HCT116 (cell line): ENCODE measurements around the gene GEMIN7. TPM values are rescaled to one million over a fixed set of nuclear protein-coding genes. Genes with fewer than 3 reads are reported as not detected.

Experiments
- ATAC-seq: fragments of 200-7000 bp; cut with Tn5 transposase; 2 replicates; pipeline ENCODE4 v1.9.1; 2020; ENCODE audit warnings: mild to moderate bottlenecking, moderate library complexity
- BruUV-seq: library from RNA; stranded (reverse); fragments of 400-500 nt; replicated peaks from 2 replicates; lab custom pipeline; 2021; lab: Mats Ljungman, UMichigan
- CTCF ChIA-PET: fragments of 300-600 bp; sonication (Branson Sonifier 250); formaldehyde crosslinking; loops from one replicate; lab custom pipeline; 2021; ENCODE audit warnings: antibody characterized with exemption; lab: Charles Lee
- POLR2A ChIA-PET: fragments of 300-600, 350-600 bp; sonication (Branson Sonifier 250); formaldehyde crosslinking; loops from one replicate; lab custom pipeline; 2021; ENCODE audit warnings: antibody characterized with exemption; lab: Charles Lee
- RAD21 ChIA-PET, 2 experiments: fragments of 300-600 bp; sonication (Branson Sonifier 250); formaldehyde crosslinking; loops; one replicate each; lab custom pipeline; 2023; ENCODE audit warnings: low total read pairs in 2 of 2; ENCODE audit not compliant: uncharacterized antibody in 2 of 2, unreplicated experiment in 2 of 2, low non-redundant PET in 1 of 2; lab: Charles Lee
- DNase-seq: peaks from one replicate; pipeline ENCODE4 v3.0.0-alpha.2; 2010; ENCODE audit warnings: low read depth, low spot score
- H2AFZ ChIP-seq: fragments of 200-600 bp; shearing (Covaris generic), sonication (generic); 2 replicates; pipeline ENCODE4 v1.6.1; 2017; ENCODE audit warnings: low read depth, mixed run types, mixed read lengths, antibody characterized with exemption, low read length; ENCODE audit not compliant: poor library complexity, severe bottlenecking
- H3K27ac ChIP-seq: 2 replicates; pipeline ENCODE4 v1.5.1; 2012; ENCODE audit warnings: low read depth, low read length
- H3K27me3 ChIP-seq: fragments of 200-600 bp; sonication (generic); 2 replicates; pipeline ENCODE4 v1.6.1; 2016; ENCODE audit warnings: mixed run types, low read length, mixed read lengths; ENCODE audit not compliant: insufficient read depth
- H3K36me3 ChIP-seq, 2 experiments: fragments of 200-500 bp in 1 of 2; fragments of 200-600 bp in 1 of 2; sonication (Bioruptor generic) in 1 of 2; sonication (generic) in 1 of 2; 2 replicates each; pipeline versions ENCODE4 v1.5.1 to v1.6.1; 2014 to 2016; ENCODE audit warnings: low read length in 2 of 2, inconsistent platforms in 1 of 2, mixed read lengths in 1 of 2, mixed run types in 1 of 2; ENCODE audit not compliant: insufficient read depth in 2 of 2, control insufficient read depth in 1 of 2
- H3K4me1 ChIP-seq, 2 experiments: fragments of 200-600 bp in 1 of 2; sonication (generic) in 1 of 2; 2 replicates each; pipeline versions ENCODE4 v1.5.1 to v1.6.1; 2012 to 2017; ENCODE audit warnings: low read length in 2 of 2, inconsistent platforms in 1 of 2, mild to moderate bottlenecking in 1 of 2, mixed read lengths in 1 of 2, mixed run types in 1 of 2, moderate library complexity in 1 of 2; ENCODE audit not compliant: insufficient read depth in 2 of 2, control insufficient read depth in 1 of 2
- H3K4me2 ChIP-seq: fragments of 200-600 bp; sonication (generic); 2 replicates; pipeline ENCODE4 v1.6.1; 2017; ENCODE audit warnings: mixed run types, low read length, mixed read lengths
- H3K4me3 ChIP-seq, 2 experiments: fragments of 200-600 bp in 1 of 2; sonication (generic) in 1 of 2; replicated peaks in 1 of 2; 2 replicates each; pipeline ENCODE4 v1.5.1; 2011 to 2016; ENCODE audit warnings: low read length in 2 of 2, control low read depth in 1 of 2, low read depth in 1 of 2, mild to moderate bottlenecking in 1 of 2, mixed read lengths in 1 of 2, mixed run types in 1 of 2
- H3K79me2 ChIP-seq: fragments of 200-600 bp; sonication (generic); 2 replicates; pipeline ENCODE4 v1.6.1; 2017; ENCODE audit warnings: mild to moderate bottlenecking, mixed run types, low read length, moderate library complexity, mixed read lengths; ENCODE audit not compliant: insufficient read depth
- H3K9ac ChIP-seq: fragments of 200-600 bp; sonication (generic); 2 replicates; pipeline ENCODE4 v1.6.1; 2016; ENCODE audit warnings: low read length, mixed read lengths
- H3K9me2 ChIP-seq: fragments of 200-600 bp; sonication (generic), shearing (Covaris generic); 2 replicates; pipeline ENCODE4 v1.6.1; 2017; ENCODE audit warnings: mixed run types, mild to moderate bottlenecking, moderate library complexity; ENCODE audit not compliant: insufficient read depth
- H3K9me3 ChIP-seq, 2 experiments: fragments of 200-500 bp in 1 of 2; fragments of 200-600 bp in 1 of 2; sonication (Bioruptor generic) in 1 of 2; sonication (generic) in 1 of 2; 2 replicates each; pipeline ENCODE4 v1.6.1; 2014 to 2017; ENCODE audit warnings: low read length in 2 of 2, mixed read lengths in 2 of 2, inconsistent platforms in 1 of 2, low read depth in 1 of 2, mild to moderate bottlenecking in 1 of 2, mixed run types in 1 of 2, moderate library complexity in 1 of 2; ENCODE audit not compliant: control insufficient read depth in 1 of 2, insufficient read depth in 1 of 2
- H4K20me1 ChIP-seq: fragments of 200-600 bp; sonication (generic), shearing (Covaris generic); 2 replicates; pipeline ENCODE4 v1.6.1; 2017; ENCODE audit warnings: mixed run types, mild to moderate bottlenecking, moderate library complexity; ENCODE audit not compliant: insufficient read depth
- ATF3 ChIP-seq: IDR thresholded peaks from 2 replicates; pipeline ENCODE4 v1.6.1; 2012
- CEBPB ChIP-seq: IDR thresholded peaks from 2 replicates; pipeline ENCODE4 v1.6.1; 2012; ENCODE audit warnings: low read depth
- EGR1 ChIP-seq: IDR thresholded peaks from 2 replicates; pipeline ENCODE4 v1.6.1; 2012; ENCODE audit warnings: low read depth
- ELF1 ChIP-seq: IDR thresholded peaks from 2 replicates; pipeline ENCODE4 v1.6.1; 2012; ENCODE audit warnings: low read depth, borderline replicate concordance
- EZH2 ChIP-seq: fragments of 200-600 bp; sonication (generic); IDR thresholded peaks from 2 replicates; pipeline ENCODE4 v1.6.1; 2017; ENCODE audit warnings: antibody characterized with exemption, mixed run types
- EZH2phosphoT487 ChIP-seq: fragments of 200-600 bp; IDR thresholded peaks from 2 replicates; pipeline ENCODE4 v1.6.1; 2018; ENCODE audit warnings: antibody characterized with exemption, borderline replicate concordance
- FOSL1 ChIP-seq: IDR thresholded peaks from 2 replicates; pipeline ENCODE4 v1.6.1; 2012; ENCODE audit warnings: low read depth
- JUND ChIP-seq: IDR thresholded peaks from 2 replicates; pipeline ENCODE4 v1.6.1; 2012
- POLR2A ChIP-seq: IDR thresholded peaks from 2 replicates; pipeline ENCODE4 v1.7.0; 2011; ENCODE audit warnings: borderline replicate concordance; ENCODE audit not compliant: insufficient read depth, insufficient read length; ENCODE audit errors: extremely low read depth
- RAD21 ChIP-seq: IDR thresholded peaks from 2 replicates; pipeline ENCODE4 v1.6.1; 2012; ENCODE audit warnings: low read depth, mild to moderate bottlenecking
- REST ChIP-seq: IDR thresholded peaks from 2 replicates; pipeline ENCODE4 v1.6.1; 2012; ENCODE audit warnings: low read depth
- SP1 ChIP-seq: IDR thresholded peaks from 2 replicates; pipeline ENCODE4 v1.6.1; 2012; ENCODE audit warnings: low read depth
- SRF ChIP-seq: IDR thresholded peaks from 2 replicates; pipeline ENCODE4 v1.6.1; 2012; ENCODE audit warnings: low read depth
- TCF7L2 ChIP-seq: IDR thresholded peaks from 2 replicates; pipeline ENCODE4 v1.7.0; 2011; ENCODE audit warnings: borderline replicate concordance, inconsistent platforms; ENCODE audit not compliant: insufficient read depth, insufficient read length; ENCODE audit errors: extremely low read depth
- YY1 ChIP-seq: IDR thresholded peaks from 2 replicates; pipeline ENCODE4 v1.6.1; 2011; ENCODE audit warnings: low read length, low read depth, moderate library complexity, mild to moderate bottlenecking; ENCODE audit not compliant: insufficient replicate concordance; ENCODE audit errors: extremely low read depth
- ZBTB33 ChIP-seq: IDR thresholded peaks from 2 replicates; pipeline ENCODE4 v1.6.1; 2011; ENCODE audit warnings: mild to moderate bottlenecking, low read length, moderate library complexity; ENCODE audit not compliant: insufficient replicate concordance; ENCODE audit errors: extremely low read depth
- intact Hi-C: fragments of 100-400 bp; cut with micrococcal nuclease; formaldehyde crosslinking; loops from 2 replicates; pipeline ENCODE4 v1.10.0; 2022
- total RNA-seq: library from RNA; stranded (reverse); gene quantifications from one replicate; pipeline ENCODE4 v1.2.1, GENCODE V29; 2021; ENCODE audit not compliant: unreplicated experiment

GEMIN7 gene
- total RNA-seq, 1 experiment from 2014 or later: 35.4 TPM

GRCh38 chr19:45138303-45138751 lies 59.3 kb downstream of the GEMIN7 start (continued):
- TF ChIP-seq REST: no peak
- TF ChIP-seq YY1: no peak
- no peak for TF ChIP-seq CEBPB
- TF ChIP-seq FOSL1: no peak

GRCh38 chr19:45139286-45140143 lies 60.5 kb downstream of the GEMIN7 start:
- Histone ChIP-seq H3K27me3 (no peaks in the 10 kb centered on the region), H3K9ac (no peak overlapping the region), H3K36me3 (no peaks in the 10 kb centered on the region; a peak in 1 of 4 replicates), H3K79me2 (peaks cover 30% of the 10 kb centered on the region; the same call in 1 of the 2 replicates), H4K20me1 (no peaks in the 10 kb centered on the region), H3K27ac (no peak overlapping the region), H2AFZ (no peak overlapping the region), H3K4me2 (no peak overlapping the region), H3K9me2 (no peaks in the 10 kb centered on the region), H3K4me3 (no peak overlapping the region), H3K4me1 (peaks cover 0 to 3% of the 10 kb centered on the region in 2 experiments; a peak in 2 of 4 replicates), H3K9me3 (no peaks in the 10 kb centered on the region)
- no peak for DNase-seq
- CTCF ChIA-PET: no interaction called here
- no TSS peak for BruUV-seq
- intact Hi-C loops: no loop called here
- POLR2A ChIA-PET: no interaction called here
- no peak for ATAC-seq
- RAD21 ChIA-PET: no interaction called here
- TF ChIP-seq JUND (no peak), FOSL1 (no peak), EGR1 (no peak), SP1 (no peak), POLR2A (no peak), ELF1 (no peak), TCF7L2 (no peak), ATF3 (no peak), CEBPB (no peak), YY1 (no peak), RAD21 (no peak), ZBTB33 (no peak), SRF (no peak), EZH2 (no peak), EZH2phosphoT487 (no peak)
